HG02759 (cell line): ENCODE data around the gene DHX9.
"Not testable (repeated sequence)": the region's sequence is repeated elsewhere in the genome, so short reads cannot be mapped to it uniquely, and the experiment has no call there.

ENCODE experiments used
- ATAC-seq: cut with Tn5 transposase; IDR thresholded peaks from one replicate; pipeline ENCODE4 v1.9.1; 2021; ENCODE audit warnings: mild to moderate bottlenecking, moderate library complexity; ENCODE audit not compliant: unreplicated experiment

DHX9 gene

GRCh38 chr1:182888736-182889531 lies 49.8 kb downstream of the DHX9 start:
- no peak for ATAC-seq

- ATAC-seq = no peak
Measured at GRCh38 chr1:182889997-182890396, 50.9 kb downstream of the DHX9 start.

- no peak for ATAC-seq
Measured at GRCh38 chr1:182890927-182891610, 51.9 kb downstream of the DHX9 start.

DNA sequence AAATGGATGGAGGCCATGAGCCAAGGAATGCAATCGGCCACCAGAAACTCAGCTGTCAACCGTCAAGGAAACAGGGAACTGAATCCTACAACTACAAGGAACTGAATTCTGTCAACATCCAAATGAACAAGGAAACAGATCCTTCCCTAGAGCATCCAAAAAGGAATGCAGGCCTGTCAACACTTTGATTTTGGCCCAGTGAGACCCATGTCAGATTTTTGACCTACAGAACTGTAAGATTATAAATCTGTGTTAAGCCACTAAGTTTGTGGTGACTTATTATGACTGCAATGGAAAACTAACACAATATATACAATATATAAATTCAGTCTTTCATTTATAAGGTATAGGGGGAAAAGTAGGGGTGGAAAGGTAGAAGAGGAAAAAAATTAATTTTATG lies 58.5 kb downstream of the DHX9 start:
- no peak for ATAC-seq

DNA sequence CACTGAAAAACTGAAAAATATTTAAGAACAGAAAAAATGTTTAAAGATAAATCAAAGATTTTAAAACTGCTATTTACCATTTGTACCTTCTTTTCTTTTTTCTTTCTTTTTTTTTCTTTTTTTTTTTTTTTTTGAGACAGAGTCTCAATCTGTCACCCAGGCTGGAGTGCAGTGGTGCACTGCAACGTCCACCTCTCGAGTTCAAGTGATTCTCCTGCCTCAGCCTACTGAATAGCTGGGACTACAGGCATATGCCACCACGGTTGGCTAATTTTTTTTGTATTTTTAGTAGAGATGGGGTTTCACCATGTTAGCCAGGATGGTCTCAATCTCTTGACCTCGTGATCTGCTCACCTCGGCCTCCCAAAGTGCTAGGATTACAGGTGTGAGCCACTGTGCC lies 62.8 kb downstream of the DHX9 start:
- not testable (repeated sequence) for ATAC-seq

- ATAC-seq = no peak
Measured at GRCh38 chr1:182905321-182905720, 66.2 kb downstream of the DHX9 start.

DNA sequence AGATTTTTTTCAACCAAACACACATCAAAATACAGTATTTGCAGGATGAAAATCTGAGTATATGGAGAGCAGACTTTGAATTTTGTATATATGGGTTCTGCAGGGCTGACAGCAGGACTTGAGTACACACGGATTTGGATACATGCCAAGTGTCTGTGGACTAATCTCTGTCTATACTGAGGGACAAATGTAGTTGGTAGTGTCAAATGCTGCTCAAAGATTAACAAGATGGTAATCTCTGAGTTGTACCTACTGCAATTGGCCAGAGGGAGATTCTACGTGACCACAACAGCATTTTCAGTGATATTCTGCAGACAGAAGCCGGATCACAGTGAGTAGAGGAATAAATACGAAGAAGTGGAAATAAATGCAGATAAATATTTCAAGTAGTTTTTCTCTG lies 70.4 kb downstream of the DHX9 start:
- no peak for ATAC-seq

GRCh38 chr1:182910143-182910542 lies 71.0 kb downstream of the DHX9 start:
- ATAC-seq = no peak

DNA sequence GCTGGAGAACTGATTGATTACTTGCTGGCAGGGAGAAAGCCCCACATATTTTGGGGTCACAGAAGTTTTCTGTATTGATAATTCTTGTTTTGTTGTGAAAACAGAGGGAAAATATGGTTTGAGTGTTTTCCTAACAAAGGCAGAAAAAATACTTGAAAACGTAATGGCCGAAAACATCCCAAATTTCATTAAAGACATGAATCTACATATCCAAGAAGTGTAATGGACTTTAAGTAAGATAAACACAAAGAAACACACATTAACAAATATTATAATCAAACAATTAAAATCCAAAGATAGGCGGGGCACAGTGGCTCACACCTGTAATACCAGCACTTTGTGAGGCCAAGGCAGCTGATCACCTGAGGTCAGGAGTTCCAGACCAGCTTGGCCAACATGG lies 74.3 kb downstream of the DHX9 start:
- no peak for ATAC-seq

DNA sequence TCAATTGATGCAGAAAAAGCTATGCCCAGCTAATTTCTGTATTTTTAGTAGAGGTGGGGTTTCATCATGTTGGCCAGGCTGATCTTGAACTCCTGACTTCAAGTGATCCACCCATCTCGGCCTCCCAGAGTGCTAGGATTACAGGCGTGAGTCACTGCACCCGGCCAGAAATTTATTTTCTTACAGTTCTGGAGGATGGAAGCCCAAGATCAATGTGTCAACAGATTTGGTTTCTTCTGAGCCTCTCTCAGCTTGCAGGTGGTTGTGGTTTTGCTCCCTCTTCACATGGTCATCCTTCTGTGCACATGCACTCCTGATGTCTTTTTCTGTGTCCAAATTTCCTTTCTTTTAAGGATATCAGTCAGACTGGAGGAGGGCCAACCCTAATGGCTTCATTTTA lies 78.2 kb downstream of the DHX9 start:
- no peak for ATAC-seq

- ATAC-seq = no peak
Measured at GRCh38 chr1:182925661-182926060, 86.5 kb downstream of the DHX9 start.

- no peak for ATAC-seq
Measured at GRCh38 chr1:182927693-182928433, 88.7 kb downstream of the DHX9 start.

- no peak for ATAC-seq
Measured at GRCh38 chr1:182930985-182931384, 91.8 kb downstream of the DHX9 start.

GRCh38 chr1:182935716-182936115 lies 96.6 kb downstream of the DHX9 start:
- ATAC-seq = no peak
